Fibroblast of skin of abdomen (primary cell): Measurements from ENCODE around the gene MAPK12. TPM values are rescaled to one million over a fixed set of nuclear protein-coding genes. Genes with fewer than 3 reads are reported as not detected.
A peak's percentile ranks its signal among the peaks of the same experiment; 100 is the strongest.

Source experiments
- DNase-seq: peaks from one replicate; pipeline ENCODE4 v3.0.0-alpha.2; 2013
- polyA plus RNA-seq, 2 experiments: library from polyadenylated mRNA; unstranded; fragments of 120-200 nt; gene quantifications; one replicate each; pipeline ENCODE4 v1.2.1, GENCODE V29; 2013; ENCODE audit not compliant: insufficient read length in 2 of 2

MAPK12 gene
- polyA plus RNA-seq (2013, experiment 1 of 2; ENCODE audit: insufficient read length), result 47.7 TPM
- 46.8 TPM for polyA plus RNA-seq (2013, experiment 2 of 2; ENCODE audit: insufficient read length)

- peak; percentile 48 for DNase-seq
Measured at GRCh38 chr22:50261615-50262459, at the start of gene MAPK12. Gene MAPK12, minus strand, starts transcription at chr22:50261683. Its CDS starts 174 bp downstream, at chr22:50261509.

- DNase-seq, result no peak
Measured at GRCh38 chr22:50310949-50311444, 49.5 kb upstream of the MAPK12 start.

- DNase-seq, result no peak
Measured at GRCh38 chr22:50310031-50310722, 48.7 kb upstream of the MAPK12 start.

- DNase-seq, result no peak
Measured at GRCh38 chr22:50309601-50309991, 48.1 kb upstream of the MAPK12 start.

- no peak for DNase-seq
Measured at GRCh38 chr22:50308986-50309600, 47.6 kb upstream of the MAPK12 start.

GRCh38 chr22:50308597-50308935 lies 47.1 kb upstream of the MAPK12 start:
- peak; percentile 63 for DNase-seq

GRCh38 chr22:50307890-50308596 lies 46.6 kb upstream of the MAPK12 start:
- no peak for DNase-seq

- DNase-seq, result peak; percentile 82
Measured at GRCh38 chr22:50306753-50307749, 45.6 kb upstream of the MAPK12 start, which contains the start of gene PLXNB2. Gene PLXNB2, minus strand, starts transcription at chr22:50307646. Its CDS starts 17,062 bp downstream, at chr22:50290584.

- peak; percentile 93 for DNase-seq
Measured at GRCh38 chr22:50305923-50306566, 44.6 kb upstream of the MAPK12 start.

- no peak for DNase-seq
Measured at GRCh38 chr22:50305393-50305922, 44.0 kb upstream of the MAPK12 start.

GRCh38 chr22:50304528-50305392 lies 43.3 kb upstream of the MAPK12 start:
- no peak for DNase-seq

GRCh38 chr22:50303848-50304527 lies 42.5 kb upstream of the MAPK12 start:
- no peak for DNase-seq

GRCh38 chr22:50303515-50303847 lies 42.0 kb upstream of the MAPK12 start:
- no peak for DNase-seq

- DNase-seq, result no peak
Measured at GRCh38 chr22:50302564-50302963, 41.1 kb upstream of the MAPK12 start.

GRCh38 chr22:50302041-50302541 lies 40.6 kb upstream of the MAPK12 start:
- DNase-seq, result no peak

GRCh38 chr22:50301581-50301991 lies 40.1 kb upstream of the MAPK12 start:
- DNase-seq, result no peak

- DNase-seq, result no peak
Measured at GRCh38 chr22:50300620-50301257, 39.3 kb upstream of the MAPK12 start.
